GM12891 (cell line): ENCODE measurements around the gene FCHO2.

Experiments
- POLR2A ChIP-seq: IDR thresholded peaks from 2 replicates; pipeline ENCODE4 v1.6.1; 2011; ENCODE audit warnings: low read depth, low read length, control low read depth
- POLR2AphosphoS5 ChIP-seq: IDR thresholded peaks from 2 replicates; pipeline ENCODE4 v1.6.1; 2011; ENCODE audit warnings: low read depth, low read length, control low read depth
- SPI1 ChIP-seq: IDR thresholded peaks from 2 replicates; pipeline ENCODE4 v1.6.1; 2011; ENCODE audit warnings: low read depth, low read length, control low read depth
- TAF1 ChIP-seq: IDR thresholded peaks from 2 replicates; pipeline ENCODE4 v1.6.1; 2011; ENCODE audit warnings: low read depth, low read length, control low read depth

DNA sequence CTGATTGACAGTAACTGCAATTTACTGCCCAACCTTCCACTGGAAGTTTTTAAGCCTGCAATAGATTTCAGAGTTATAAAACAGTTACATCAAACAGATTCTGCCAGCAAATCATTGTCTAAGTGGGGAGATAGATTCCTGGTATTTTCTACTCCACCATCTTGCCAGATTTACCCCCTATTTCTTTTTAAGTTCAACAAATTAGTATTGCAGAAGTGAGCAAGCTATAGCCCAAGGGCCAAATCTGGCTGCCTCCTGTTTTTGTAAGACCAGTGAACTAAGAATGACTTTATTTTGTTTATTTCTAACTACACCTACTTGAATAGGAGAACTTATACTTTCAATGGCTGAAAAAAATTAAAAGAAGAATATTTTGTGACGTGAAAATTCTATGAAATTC is 155.7 kb downstream of the FCHO2 start:
- no peak for TF ChIP-seq POLR2A
- TF ChIP-seq POLR2AphosphoS5, result no peak
- TF ChIP-seq SPI1, result no peak
- TF ChIP-seq TAF1, result no peak
